Stimulated activated CD8-positive, alpha-beta memory T cell treated with anti-CD3 and anti-CD28 coated beads, Interleukin-15, amount 100 ng/mL, for 24 hours (primary cell): ENCODE measurements around the gene RPS21.

Experiments
- DNase-seq: peaks from one replicate; pipeline ENCODE4 v3.0.0-alpha.2; 2020; ENCODE audit warnings: low read depth

RPS21 gene

GRCh38 chr20:62396367-62397239 lies 9.7 kb downstream of the RPS21 start:
- DNase-seq = no peak

GRCh38 chr20:62398120-62398821 lies 11.4 kb downstream of the RPS21 start:
- DNase-seq = no peak

- DNase-seq = no peak
Measured at GRCh38 chr20:62400021-62400420, 13.1 kb downstream of the RPS21 start.

- DNase-seq = no peak
Measured at GRCh38 chr20:62400541-62400940, 13.6 kb downstream of the RPS21 start.

DNA sequence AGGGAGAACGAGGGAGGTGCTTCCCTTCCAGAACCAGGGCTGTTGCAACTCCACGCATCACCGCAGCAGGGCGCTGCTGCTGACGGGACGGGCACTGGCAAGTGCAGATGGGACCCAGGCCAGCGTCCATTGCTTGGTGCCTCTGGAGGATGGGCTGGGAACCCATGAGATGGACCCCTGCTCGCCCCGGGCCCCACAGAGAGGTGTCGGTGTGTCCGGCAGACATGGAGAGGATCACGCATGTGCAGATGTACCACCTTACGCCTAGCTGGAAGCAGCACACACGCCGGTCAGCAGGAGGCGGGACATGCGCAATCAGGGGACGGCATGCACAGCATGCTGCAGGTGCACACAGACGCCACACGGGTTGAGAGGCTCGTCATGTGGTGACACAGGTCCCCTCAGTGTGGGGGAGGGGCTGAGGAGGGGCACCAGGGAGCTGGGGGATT lies 14.5 kb downstream of the RPS21 start:
- DNase-seq = no peak

GRCh38 chr20:62402456-62403150 lies 15.7 kb downstream of the RPS21 start:
- DNase-seq = no peak

DNA sequence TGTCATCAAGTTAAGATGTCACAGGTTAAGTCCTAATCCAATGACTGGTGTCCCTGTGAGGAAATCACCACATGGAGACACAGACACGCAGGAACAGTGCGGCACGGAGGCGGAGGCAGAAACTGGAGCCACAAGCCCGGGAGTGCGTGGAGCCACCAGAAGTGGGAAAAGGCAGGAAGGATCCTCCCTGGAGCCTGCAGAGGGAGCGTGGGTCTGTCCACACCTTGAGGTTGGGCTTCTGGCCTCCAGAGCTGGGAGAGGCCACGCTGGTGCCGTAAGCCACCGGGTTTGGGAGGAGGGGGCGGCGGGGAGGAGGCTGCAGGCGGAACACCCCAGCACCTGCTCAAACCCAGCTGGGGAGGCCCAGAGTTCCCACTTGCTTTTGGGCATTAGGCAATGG lies 16.4 kb downstream of the RPS21 start:
- DNase-seq = no peak

DNA sequence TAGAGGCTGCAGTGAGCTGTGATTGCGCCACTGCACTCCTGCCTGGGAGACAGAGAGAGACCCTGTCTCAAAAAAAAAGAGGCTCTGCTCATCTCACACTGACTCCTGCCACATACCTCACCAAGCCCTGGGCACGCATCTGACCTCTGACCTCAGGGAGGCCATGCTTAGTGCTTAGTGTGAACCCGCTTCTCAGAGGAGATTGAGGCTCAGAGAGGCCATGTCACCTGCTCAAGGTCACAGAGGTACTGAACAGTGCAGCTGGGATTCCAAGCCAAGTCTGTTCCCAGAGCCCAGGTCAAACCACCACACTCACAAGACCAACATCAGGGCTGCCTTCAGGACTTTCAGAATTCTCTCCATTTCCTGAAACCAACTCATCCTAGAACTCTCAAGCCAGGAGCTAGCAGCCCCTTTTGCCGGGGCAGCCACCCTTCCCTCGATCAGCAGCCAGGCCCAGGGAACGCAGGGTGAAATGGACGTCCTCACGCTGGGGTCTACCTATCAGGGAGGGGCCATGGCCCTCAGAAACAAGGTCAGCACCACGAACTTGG lies 17.3 kb downstream of the RPS21 start:
- DNase-seq = no peak

DNA sequence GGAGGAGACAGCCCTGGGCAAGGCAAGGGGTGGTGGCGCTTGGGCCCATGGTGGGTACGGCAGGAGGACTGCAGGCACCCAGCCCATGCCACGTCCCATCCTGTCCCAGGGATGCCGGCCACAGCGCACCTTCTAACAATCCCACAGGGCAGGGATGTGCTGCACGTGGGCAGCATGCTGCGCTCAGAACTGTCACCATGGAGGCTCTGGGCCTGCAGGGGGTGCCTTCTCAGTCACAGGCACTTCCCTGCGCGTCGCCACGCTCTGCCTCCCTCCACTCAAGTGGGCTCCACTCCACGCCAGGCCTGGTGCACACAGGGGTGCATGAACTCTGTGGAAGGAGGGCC lies 17.8 kb downstream of the RPS21 start:
- no peak for DNase-seq

- no peak for DNase-seq
Measured at GRCh38 chr20:62405108-62405980, 18.4 kb downstream of the RPS21 start.

- DNase-seq = no peak
Measured at GRCh38 chr20:62405981-62406513, 19.1 kb downstream of the RPS21 start.

- DNase-seq = no peak
Measured at GRCh38 chr20:62406635-62407176, 19.8 kb downstream of the RPS21 start.

GRCh38 chr20:62407221-62407992 lies 20.5 kb downstream of the RPS21 start, which contains the start of gene CABLES2:
CABLES2 (minus strand) TSS chr20:62407285; CDS start chr20:62407276, 9 bp downstream.
- DNase-seq = peak; percentile 82

DNA sequence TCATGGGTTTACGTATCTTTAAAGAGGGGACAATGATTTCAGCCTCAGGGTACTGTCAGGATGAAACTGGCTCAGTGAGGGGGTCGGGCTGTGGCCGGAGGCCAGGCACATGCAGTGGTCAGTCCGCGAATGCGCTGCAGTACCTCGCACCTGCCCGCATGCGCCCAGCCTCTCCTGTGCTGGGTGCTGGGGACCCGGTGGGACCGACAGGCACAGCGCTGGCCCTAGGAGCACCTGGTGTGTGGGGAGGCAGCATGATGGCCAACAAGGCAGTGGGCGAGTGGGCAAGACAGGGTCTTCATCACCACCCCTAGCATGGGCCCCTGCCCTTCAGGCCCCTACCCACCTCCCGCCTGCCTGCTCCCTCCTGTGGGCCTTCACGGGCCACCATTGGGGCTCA lies 21.2 kb downstream of the RPS21 start:
- no peak for DNase-seq

DNA sequence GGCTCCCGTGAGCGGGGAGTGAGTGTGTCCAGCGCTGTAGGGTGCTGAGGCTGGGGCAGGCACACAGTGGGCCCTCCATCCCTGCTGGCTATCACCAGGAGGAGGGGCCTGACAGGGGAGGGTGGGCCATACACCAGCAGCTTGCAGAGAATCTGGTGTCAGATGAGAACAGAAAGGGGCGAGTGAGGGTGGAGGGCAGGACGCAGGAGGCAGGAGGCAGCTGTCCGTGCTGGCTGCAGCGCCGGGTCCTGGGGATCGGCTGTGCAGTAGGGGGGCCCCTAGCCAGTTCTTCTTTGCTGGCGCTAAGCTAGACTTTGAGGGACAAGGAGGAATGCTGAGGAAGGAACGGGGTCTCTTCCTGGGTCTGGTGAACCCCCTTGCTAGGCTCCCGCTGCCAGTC lies 21.7 kb downstream of the RPS21 start:
- DNase-seq = no peak

- no peak for DNase-seq
Measured at GRCh38 chr20:62409086-62409853, 22.4 kb downstream of the RPS21 start.

DNA sequence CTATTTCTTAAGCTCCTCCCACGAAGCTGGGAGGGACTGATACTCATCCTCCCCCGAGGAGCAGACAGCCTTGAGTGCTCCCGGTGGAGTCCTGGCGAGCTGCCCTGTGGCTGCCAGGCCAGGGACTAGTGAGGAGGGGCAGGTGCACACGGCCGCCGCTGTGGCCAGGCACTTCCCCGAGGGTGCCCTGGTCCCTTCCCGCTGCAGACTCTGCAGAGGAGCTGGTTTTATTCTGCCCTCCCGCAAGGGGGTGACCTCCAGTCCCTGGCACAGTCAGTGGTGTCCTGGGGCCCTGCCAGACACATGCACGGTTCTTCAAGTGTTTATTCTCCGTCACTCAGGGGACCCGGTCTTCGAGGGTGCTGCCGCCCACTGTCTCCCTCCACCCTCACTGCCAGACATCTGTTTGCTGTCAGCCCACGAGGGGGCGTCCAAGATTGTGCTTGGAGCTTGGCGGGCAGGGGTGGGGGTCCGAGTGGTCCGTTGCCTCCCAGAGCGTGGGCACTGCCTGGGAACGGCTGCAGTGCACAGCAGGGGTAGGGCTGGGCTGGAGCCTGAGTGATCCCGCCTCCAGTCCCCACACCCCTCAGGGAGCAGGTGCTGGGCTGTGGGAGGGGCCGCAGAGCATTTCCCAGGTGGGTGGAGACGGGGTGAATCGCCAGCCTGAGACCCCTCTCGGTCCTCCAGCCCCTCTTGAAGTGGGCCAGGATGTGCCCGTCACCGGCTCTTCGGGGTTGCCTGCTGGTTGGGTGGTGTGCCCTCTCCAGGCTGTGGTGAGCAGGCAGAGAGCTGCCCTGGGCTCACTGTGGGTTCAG lies 23.2 kb downstream of the RPS21 start:
- DNase-seq = no peak

- DNase-seq = no peak
Measured at GRCh38 chr20:62410746-62411478, 24.0 kb downstream of the RPS21 start.
